NCI-H748 (cell line): Measurements from ENCODE around the gene DSTN.

Source experiments
- DNase-seq: peaks from one replicate; lab custom pipeline; 2025; ENCODE audit not compliant: unreplicated experiment; lab: John Stamatoyannopoulos, UW

DSTN gene

GRCh38 chr20:17579369-17580039 lies 9.6 kb downstream of the DSTN start:
- DNase-seq, result no peak

GRCh38 chr20:17580895-17581294 lies 11.0 kb downstream of the DSTN start:
- DNase-seq, result no peak

GRCh38 chr20:17583126-17583525 lies 13.3 kb downstream of the DSTN start:
- no peak for DNase-seq

DNA sequence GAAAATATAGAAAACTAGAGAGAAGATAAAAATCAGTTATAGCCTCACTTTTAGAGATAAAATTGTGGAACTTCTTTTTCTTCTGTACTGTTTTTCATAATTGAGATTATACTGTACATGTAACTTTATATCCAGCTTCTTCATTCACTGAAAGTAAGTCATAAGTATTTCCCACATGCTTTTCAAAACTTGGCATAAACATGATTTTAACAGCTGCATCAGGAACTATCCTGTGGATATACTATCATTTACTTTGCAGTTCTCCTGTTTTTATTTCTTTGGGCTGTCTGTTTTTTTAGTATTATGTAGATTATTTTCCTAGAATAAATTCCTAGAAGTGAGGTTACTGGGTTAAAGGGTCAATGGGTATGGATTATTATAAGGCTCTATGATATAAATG lies 14.8 kb downstream of the DSTN start:
- no peak for DNase-seq

DNA sequence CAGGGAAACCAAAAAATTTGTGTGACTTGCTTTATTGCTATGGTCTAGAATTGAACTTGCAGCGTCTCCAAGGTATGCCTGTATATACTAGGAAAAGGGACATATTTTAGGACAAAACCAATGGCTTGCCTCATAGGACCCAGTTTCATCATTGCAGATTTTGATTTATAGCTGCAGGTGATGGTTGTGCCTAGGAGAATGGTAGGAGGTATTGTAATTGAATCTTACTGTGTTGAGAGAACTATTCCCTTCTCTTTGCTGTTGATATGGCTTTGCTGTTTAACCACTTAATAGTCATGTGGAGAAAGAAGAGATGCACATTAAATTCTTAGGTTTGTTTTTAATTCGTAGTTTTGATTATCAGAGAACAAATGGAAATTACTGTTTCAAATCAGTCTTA lies 16.4 kb downstream of the DSTN start:
- DNase-seq, result no peak

DNA sequence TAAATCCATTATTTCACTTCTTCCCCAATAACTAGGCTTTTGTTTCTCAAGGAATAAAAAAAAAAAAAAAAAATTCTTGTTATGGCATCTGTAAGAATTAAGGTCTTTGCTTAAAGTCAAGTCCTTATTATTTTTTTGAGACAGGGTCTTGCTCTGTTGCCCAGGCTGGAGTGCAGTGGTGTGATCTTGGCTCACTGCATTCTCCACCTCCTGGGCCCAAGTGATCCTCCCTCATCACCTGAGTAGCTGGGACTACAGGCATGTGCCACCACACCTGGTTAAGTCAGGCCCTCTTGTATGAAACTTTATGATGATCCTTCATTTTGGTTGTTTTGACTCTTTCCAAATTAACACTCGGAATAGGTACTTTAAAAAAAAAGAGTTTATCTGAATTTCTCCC lies 17.3 kb downstream of the DSTN start:
- no peak for DNase-seq

- no peak for DNase-seq
Measured at GRCh38 chr20:17587824-17588223, 17.9 kb downstream of the DSTN start.

DNA sequence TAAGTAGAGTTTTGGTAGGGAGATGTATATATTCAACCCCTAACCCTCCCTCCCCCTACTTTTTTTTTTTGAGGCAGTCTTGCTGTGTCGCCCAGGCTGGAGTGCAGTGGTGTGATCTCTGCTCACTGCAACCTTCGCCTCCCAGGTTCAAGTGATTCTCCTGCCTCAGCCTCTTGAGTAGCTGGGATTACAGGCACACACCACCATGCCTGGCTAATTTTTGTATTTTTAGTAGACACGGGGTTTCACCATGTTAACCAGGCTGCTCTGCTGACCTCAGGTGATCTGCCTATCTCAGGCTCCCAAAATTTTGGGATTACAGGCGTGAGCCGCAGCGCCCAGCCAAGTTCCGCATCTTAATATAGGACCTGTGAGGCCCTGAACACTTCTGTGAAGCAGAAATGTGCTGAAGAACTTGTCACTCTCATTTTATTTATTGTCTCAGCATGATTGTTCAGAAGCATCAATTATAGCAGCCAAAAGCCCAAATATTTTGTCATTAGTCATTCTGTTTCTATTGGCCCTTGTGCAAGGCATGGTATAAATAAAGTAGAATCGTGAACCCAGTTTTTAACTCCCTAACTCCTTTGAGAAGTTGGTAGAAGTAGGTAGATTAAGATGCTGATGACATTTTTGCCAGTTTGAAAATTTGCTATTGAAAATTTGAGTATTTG lies 19.4 kb downstream of the DSTN start:
- DNase-seq, result no peak

GRCh38 chr20:17590245-17590644 lies 20.4 kb downstream of the DSTN start:
- no peak for DNase-seq

DNA sequence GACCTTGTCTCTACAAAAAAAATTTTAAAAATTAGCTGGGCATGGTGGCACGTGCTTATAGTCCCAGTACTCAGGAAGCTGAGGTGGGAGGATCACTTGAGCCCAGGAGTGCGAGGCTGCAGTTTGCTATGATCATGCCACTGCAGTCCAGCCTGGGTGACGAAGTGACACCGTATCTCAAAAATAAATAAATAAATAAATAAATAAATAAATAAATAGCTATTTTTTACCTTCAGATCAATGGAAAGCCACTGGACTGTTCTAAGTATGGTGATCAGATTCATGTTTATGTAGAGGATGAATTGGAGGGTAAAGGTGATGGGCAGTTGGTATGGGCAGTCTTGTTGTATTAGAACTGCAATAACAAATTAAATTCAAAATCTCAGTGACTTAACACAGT lies 24.0 kb downstream of the DSTN start:
- no peak for DNase-seq

GRCh38 chr20:17594443-17594842 lies 24.6 kb downstream of the DSTN start:
- no peak for DNase-seq

- no peak for DNase-seq
Measured at GRCh38 chr20:17595856-17596255, 26.0 kb downstream of the DSTN start.

- no peak for DNase-seq
Measured at GRCh38 chr20:17598013-17598550, 28.2 kb downstream of the DSTN start.

- DNase-seq, result no peak
Measured at GRCh38 chr20:17601957-17602356, 32.1 kb downstream of the DSTN start.

DNA sequence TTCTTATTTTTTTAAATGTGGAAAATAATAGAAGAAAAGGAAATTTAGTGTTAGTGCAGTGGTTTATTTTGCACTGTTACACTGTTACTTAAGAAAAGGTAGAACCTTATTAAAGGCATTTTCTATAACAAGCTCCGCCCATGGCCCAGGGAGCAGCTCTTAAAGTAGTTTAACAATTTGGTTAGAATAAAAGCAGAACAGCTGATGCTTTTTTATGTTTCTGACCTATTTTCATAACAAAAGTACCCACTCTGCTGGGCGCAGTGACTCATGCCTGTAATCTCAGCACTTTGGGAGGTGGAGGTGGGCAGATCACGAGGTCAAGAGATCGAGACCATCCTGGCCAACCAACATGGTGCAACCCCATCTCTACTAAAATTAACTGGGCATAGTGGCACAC lies 32.6 kb downstream of the DSTN start:
- no peak for DNase-seq

DNA sequence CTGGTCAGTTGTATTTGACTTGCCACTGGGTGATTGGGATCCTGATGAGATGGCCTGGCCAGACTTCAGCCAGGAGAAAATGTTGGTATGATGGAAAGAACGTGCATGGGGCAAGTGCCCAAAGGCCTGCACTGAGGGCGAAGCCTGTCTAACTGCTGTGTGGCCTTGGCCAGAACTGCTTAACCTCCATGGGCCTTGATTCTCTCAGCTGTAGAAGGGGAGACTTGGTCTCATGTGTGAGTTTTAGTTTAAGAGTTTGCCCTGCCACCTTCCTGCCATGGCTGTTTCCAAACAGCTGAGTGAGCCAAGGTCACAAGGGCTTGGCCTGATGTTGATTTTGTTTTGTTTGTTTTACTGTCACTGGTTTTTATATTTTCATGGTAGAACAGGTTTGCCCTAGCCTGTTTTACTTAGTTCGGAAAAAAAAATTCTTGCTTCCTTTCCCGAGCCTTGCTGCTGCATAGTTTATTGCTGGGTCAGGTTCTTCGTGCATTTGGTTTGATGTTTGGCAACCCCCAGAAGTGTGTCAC lies 35.3 kb downstream of the DSTN start:
- DNase-seq, result no peak

DNA sequence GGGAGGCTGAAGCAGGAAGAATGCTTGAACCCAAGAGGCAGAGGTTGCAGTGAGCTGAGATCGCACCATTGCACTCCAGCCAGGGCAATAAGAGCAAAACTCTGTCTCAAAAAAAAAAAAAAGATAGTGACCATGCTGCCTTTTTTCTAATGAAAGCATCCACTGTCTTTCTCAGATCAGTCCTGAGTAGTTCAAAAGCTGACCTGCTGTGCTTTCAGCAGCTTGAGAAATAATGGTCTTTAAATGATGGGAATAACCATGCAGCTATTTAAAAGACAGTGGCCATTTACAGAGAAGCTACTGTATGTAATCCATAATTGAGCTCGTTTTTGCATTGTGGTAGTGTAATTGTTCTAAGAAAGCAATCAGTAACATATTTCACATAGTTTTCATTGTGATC lies 36.1 kb downstream of the DSTN start:
- no peak for DNase-seq

GRCh38 chr20:17608701-17609497 lies 39.0 kb downstream of the DSTN start:
- no peak for DNase-seq

DNA sequence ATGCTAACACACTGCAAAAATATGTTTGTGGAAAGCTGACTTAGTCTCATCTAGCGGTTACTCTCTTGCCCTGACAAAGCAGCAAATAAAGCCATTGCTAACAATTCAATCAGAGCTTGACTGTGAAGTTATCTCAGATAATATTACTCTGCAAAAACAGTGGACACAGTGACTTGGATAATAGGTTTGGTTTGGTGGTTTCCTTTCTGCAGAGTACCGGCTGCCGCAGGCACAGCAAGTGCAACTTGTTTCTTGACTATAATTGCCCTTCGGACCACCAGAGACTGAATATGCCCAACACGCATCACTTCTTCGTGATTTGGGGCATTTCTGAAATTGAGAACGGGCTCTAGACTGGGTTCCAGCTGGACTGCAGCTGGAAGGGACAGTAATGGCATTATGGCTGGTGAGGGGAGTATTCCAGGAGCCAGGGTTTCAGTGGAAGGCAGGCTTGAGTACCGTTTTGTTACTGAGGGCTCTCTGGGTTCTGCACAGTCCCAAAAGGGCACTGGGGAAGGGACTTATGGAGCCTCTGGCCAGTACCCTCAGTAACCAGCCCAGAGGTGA lies 40.0 kb downstream of the DSTN start:
- DNase-seq, result no peak

DNA sequence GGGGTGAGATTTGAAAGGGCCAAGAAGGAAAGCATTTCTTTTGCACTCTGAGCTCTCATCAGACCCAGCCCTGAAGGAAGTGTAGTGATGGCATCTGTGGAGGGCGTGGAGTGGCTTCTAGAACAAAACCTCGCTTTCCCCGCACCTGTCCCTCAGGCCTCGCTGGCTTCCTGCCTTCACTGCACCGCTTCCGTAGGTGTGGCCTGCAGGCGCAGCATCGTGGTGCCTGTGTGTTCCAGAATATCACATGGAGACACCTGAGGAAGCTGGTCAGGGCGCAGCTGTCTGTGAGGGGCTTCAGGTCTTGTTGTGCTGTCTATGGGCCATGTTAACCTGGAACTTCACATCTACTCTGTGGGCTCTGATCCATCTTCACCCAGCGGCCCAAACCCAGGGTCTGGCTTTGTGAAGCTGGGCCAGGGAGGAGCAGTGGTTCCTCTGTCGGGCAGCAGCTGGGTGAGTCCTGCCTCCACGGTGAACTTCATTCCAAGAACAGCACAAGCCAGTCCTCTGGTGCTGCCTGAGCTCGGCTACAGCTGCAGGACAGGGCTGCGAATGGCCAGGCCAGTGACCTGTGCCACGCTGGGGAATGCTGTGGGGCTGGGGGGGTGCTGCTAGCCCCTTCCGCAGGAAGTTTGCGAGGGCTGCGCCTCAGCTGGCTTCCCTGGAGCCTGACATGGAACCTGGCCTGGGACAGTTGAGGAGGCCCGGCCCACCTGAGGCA lies 40.9 kb downstream of the DSTN start:
- DNase-seq, result no peak

DNA sequence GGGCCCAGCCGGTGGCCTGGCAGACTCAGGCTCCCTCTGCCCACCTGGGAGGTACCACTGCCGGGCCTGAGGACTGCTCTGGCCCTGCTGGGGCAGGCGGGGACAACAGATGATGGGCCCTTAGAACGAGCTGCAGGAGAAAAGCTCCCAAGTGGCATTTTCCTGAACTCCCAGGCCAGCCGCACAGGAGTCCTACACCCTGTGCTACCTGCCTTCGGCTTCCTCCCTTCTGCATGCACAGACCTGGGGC lies 41.3 kb downstream of the DSTN start:
- DNase-seq, result no peak
